Chondrocyte (in vitro differentiated cells): Measurements from ENCODE around the gene N4BP2. TPM values are rescaled to one million over a fixed set of nuclear protein-coding genes. Genes with fewer than 3 reads are reported as not detected.

Source experiments
- DNase-seq: peaks from one replicate; pipeline ENCODE4 v3.0.0; 2021; ENCODE audit warnings: mixed read lengths, low spot score
- H3K27ac Mint-ChIP-seq: one replicate; pipeline ENCODE4 v1.8.0; 2021; ENCODE audit warnings: mild to moderate bottlenecking, moderate library complexity, mixed read lengths; ENCODE audit not compliant: unreplicated experiment
- H3K27me3 Mint-ChIP-seq: 2 replicates; pipeline ENCODE4 v1.8.0; 2021; ENCODE audit warnings: low read depth, mixed read lengths
- H3K36me3 Mint-ChIP-seq: 2 replicates; pipeline ENCODE4 v1.8.0; 2021; ENCODE audit warnings: low read depth, mixed read lengths
- H3K4me1 Mint-ChIP-seq: 2 replicates; pipeline ENCODE4 v1.8.0; 2021; ENCODE audit warnings: low read depth, mild to moderate bottlenecking, mixed read lengths
- H3K4me3 Mint-ChIP-seq: one replicate; pipeline ENCODE4 v1.8.0; 2021; ENCODE audit warnings: mild to moderate bottlenecking, moderate library complexity, mixed read lengths; ENCODE audit not compliant: unreplicated experiment
- H3K9me3 Mint-ChIP-seq: 2 replicates; pipeline ENCODE4 v1.8.0; 2021; ENCODE audit warnings: low read depth, mixed read lengths
- CTCF ChIP-seq: fragments of 200-600 bp; sonication (generic); IDR thresholded peaks from 2 replicates; pipeline ENCODE4 v1.5.0; 2021; ENCODE audit warnings: antibody characterized with exemption, mild to moderate bottlenecking, moderate library complexity
- total RNA-seq: library from RNA; stranded (reverse); gene quantifications from 3 replicates; pipeline ENCODE4 v1.2.1, GENCODE V29; 2021

Gene N4BP2
- total RNA-seq, 1 donor from 2014 or later = 7.0 TPM

- TF ChIP-seq CTCF = no peak
- H3K9me3 Mint-ChIP-seq = no peaks in the 10 kb centered on the region
- H3K36me3 Mint-ChIP-seq = no peaks in the 10 kb centered on the region
- H3K4me1 Mint-ChIP-seq = peaks cover 7% of the 10 kb centered on the region
- peaks cover 3% of the 10 kb centered on the region for H3K27me3 Mint-ChIP-seq
- H3K27ac Mint-ChIP-seq = no peak overlapping the region
- H3K4me3 Mint-ChIP-seq = no peak overlapping the region
- DNase-seq = no peak
Observed at GRCh38 chr4:40193578-40193977, 136.9 kb downstream of the N4BP2 start.

GRCh38 chr4:40194602-40195161, 138.0 kb downstream of the N4BP2 start:
- no peaks in the 10 kb centered on the region for H3K9me3 Mint-ChIP-seq
- TF ChIP-seq CTCF = no peak
- H3K27me3 Mint-ChIP-seq = peaks cover 3% of the 10 kb centered on the region
- H3K36me3 Mint-ChIP-seq = no peaks in the 10 kb centered on the region
- H3K27ac Mint-ChIP-seq = no peak overlapping the region
- no peak for DNase-seq
- peaks cover 9% of the 10 kb centered on the region for H3K4me1 Mint-ChIP-seq
- H3K4me3 Mint-ChIP-seq = no peak overlapping the region

GRCh38 chr4:40195182-40196177, 138.8 kb downstream of the N4BP2 start:
- DNase-seq = no peak
- Mint-ChIP-seq H3K9me3 (no peaks in the 10 kb centered on the region), H3K36me3 (no peaks in the 10 kb centered on the region), H3K27ac (no peak overlapping the region), H3K4me3 (no peak overlapping the region), H3K4me1 (peaks cover 9% of the 10 kb centered on the region), H3K27me3 (peaks cover 3% of the 10 kb centered on the region)
- TF ChIP-seq CTCF = no peak

- peaks cover 3% of the 10 kb centered on the region for H3K27me3 Mint-ChIP-seq
- DNase-seq = no peak
- no peak overlapping the region for H3K4me3 Mint-ChIP-seq
- TF ChIP-seq CTCF = no peak
- H3K27ac Mint-ChIP-seq = no peak overlapping the region
- no peaks in the 10 kb centered on the region for H3K9me3 Mint-ChIP-seq
- no peaks in the 10 kb centered on the region for H3K36me3 Mint-ChIP-seq
- H3K4me1 Mint-ChIP-seq = peaks cover 9% of the 10 kb centered on the region
Observed at GRCh38 chr4:40196272-40196671, 139.6 kb downstream of the N4BP2 start.

- no peak for TF ChIP-seq CTCF
- Mint-ChIP-seq H3K36me3 (no peaks in the 10 kb centered on the region), H3K27me3 (peaks cover 3% of the 10 kb centered on the region), H3K4me1 (peaks cover 9% of the 10 kb centered on the region), H3K9me3 (no peaks in the 10 kb centered on the region), H3K4me3 (no peak within 1 kb of the TSS), H3K27ac (no peak within 1 kb of the TSS)
- no peak for DNase-seq
Observed at GRCh38 chr4:40196724-40197281, 140.2 kb downstream of the N4BP2 start, which contains the start of gene RHOH. Gene RHOH (plus strand): TSS chr4:40197031. CDS start chr4:40243387, 46,356 bp downstream.
